Muscle layer of duodenum (tissue), 2 donors: ENCODE data around the gene MEGF8.
A peak's percentile ranks its signal among the peaks of the same experiment; 100 is the strongest.

Experiments used
- H3K27ac ChIP-seq: one replicate; pipeline ENCODE4 v1.7.0; 2013; ENCODE audit warnings: mild to moderate bottlenecking, low read length
- H3K27me3 ChIP-seq: one replicate; pipeline ENCODE4 v1.7.0; 2013; ENCODE audit warnings: low read depth, mild to moderate bottlenecking, control low read depth, low read length
- H3K36me3 ChIP-seq, 2 donors: one replicate each; pipeline ENCODE4 v1.7.0; 2013; ENCODE audit warnings: low read length in 2 of 2, control low read depth in 1 of 2, mild to moderate bottlenecking in 1 of 2; ENCODE audit not compliant: insufficient read depth in 2 of 2, control insufficient read depth in 1 of 2
- H3K4me1 ChIP-seq, 2 donors: one replicate each; pipeline ENCODE4 v1.7.0; 2013; ENCODE audit warnings: low read length in 2 of 2, mild to moderate bottlenecking in 2 of 2, control low read depth in 1 of 2, moderate library complexity in 1 of 2; ENCODE audit not compliant: insufficient read depth in 2 of 2, control insufficient read depth in 1 of 2
- H3K4me3 ChIP-seq, 2 donors: one replicate each; pipeline ENCODE4 v1.7.0; 2013; ENCODE audit warnings: low read length in 2 of 2, low read depth in 1 of 2, mild to moderate bottlenecking in 1 of 2
- H3K9me3 ChIP-seq, 2 donors: one replicate each; pipeline ENCODE4 v1.7.0; 2013; ENCODE audit warnings: low read length in 2 of 2, control low read depth in 1 of 2, mild to moderate bottlenecking in 1 of 2; ENCODE audit not compliant: control insufficient read depth in 1 of 2
- donor health status: healthy.

MEGF8 gene

GRCh38 chr19:42375415-42376176, 50.2 kb downstream of the MEGF8 start:
- no peaks in the 10 kb centered on the region for H3K4me1 ChIP-seq
- no peaks in the 10 kb centered on the region for H3K27me3 ChIP-seq
- H3K4me3 ChIP-seq = no peak overlapping the region
- no peaks in the 10 kb centered on the region for H3K9me3 ChIP-seq
- H3K36me3 ChIP-seq = peaks cover 9 to 34% of the 10 kb centered on the region in 2 donors
- no peak overlapping the region for H3K27ac ChIP-seq

- peaks cover 8 to 29% of the 10 kb centered on the region in 2 donors for H3K36me3 ChIP-seq
- no peak overlapping the region for H3K4me3 ChIP-seq
- no peaks in the 10 kb centered on the region for H3K4me1 ChIP-seq
- no peaks in the 10 kb centered on the region for H3K9me3 ChIP-seq
- no peak overlapping the region for H3K27ac ChIP-seq
- H3K27me3 ChIP-seq = no peaks in the 10 kb centered on the region
Observed at GRCh38 chr19:42376177-42376555, 50.7 kb downstream of the MEGF8 start.

DNA sequence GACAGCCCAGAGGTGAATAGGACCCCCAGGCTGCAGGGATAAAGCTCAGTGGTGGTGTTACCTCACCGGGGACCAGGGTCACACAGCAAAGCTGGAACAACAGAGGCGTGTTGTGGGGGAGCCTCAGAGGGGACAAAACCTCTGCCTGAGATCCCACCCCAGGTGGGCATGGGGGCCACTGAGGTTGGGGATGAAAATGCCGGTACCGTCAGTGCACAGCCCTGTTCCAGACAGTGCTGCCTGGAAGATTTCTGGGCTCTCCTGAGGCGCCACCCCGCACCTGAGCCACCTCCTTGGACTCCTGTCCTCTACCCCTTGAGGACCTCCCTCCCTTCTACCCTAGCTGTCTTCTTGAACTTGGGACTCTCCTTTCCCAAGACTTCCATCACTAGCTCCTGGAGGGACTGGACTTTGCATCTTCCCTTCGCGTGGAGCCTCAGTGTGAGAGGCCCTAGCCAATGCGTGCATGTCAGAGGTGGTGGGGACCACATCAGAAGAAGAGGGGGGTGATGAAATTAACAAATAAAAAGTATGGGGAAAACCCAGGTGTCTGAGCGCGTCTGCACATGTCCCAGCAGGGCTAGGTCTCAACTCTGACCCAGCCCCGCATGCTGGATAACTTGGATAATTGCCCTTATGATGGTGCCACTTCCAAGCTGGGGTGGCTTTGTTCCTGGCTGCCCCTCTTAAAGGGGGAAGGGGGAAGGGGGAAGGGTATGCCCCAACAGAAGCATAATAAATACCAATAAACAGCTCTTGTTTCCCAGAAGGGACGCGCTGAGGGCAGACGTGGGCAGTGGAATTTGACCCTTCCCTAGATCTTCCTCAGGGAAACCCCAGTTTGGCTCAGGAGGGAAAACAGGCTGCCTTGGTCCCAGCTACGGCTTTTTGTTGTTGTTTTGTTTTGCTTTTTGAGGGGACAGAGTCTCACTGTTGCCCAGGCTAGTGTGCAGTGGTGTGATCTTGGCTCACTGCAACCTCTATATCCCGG, 53.1 kb downstream of the MEGF8 start:
- H3K4me1 ChIP-seq = no peaks in the 10 kb centered on the region
- H3K27ac ChIP-seq = no peak overlapping the region
- no peaks in the 10 kb centered on the region for H3K9me3 ChIP-seq
- H3K4me3 ChIP-seq = no peak overlapping the region
- peaks cover 5% of the 10 kb centered on the region for H3K27me3 ChIP-seq
- H3K36me3 ChIP-seq = peaks cover 4 to 26% of the 10 kb centered on the region in 2 donors

DNA sequence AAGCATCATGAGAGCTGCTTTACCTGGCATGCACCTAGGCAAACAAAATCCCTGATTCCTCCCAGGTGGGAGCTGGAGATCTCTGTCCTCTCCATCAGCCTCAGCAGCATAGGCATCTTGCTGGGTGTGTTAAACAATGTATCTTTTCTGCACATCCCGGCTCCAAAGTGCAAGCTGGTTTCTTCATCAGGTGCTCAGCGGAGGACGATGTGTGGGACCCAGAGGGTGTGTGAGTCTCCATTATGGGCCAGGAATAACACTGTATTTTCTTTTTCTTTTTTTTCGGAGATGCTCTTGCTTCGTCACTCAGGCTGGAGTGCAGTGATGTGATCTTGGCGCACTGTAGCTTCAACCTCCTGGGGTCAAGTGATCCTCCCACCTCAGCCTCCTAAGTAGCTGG, 54.7 kb downstream of the MEGF8 start:
- Histone ChIP-seq H3K4me3 (no peak overlapping the region), H3K36me3 (peaks cover 0 to 18% of the 10 kb centered on the region in 2 donors)

GRCh38 chr19:42386974-42387707, 61.7 kb downstream of the MEGF8 start:
- Histone ChIP-seq H3K36me3 (no peaks in the 10 kb centered on the region), H3K9me3 (no peaks in the 10 kb centered on the region), H3K4me1 (peaks cover 0 to 8% of the 10 kb centered on the region in 2 donors), H3K27me3 (peaks cover 6% of the 10 kb centered on the region), H3K4me3 (peak overlapping the region; percentile 37 to 58), H3K27ac (no peak overlapping the region)

More for the DNA sequence above, 54.7 kb downstream of the MEGF8 start:
- no peaks in the 10 kb centered on the region for H3K4me1 ChIP-seq
- H3K9me3 ChIP-seq = no peaks in the 10 kb centered on the region
- peaks cover 5% of the 10 kb centered on the region for H3K27me3 ChIP-seq
- no peak overlapping the region for H3K27ac ChIP-seq

DNA sequence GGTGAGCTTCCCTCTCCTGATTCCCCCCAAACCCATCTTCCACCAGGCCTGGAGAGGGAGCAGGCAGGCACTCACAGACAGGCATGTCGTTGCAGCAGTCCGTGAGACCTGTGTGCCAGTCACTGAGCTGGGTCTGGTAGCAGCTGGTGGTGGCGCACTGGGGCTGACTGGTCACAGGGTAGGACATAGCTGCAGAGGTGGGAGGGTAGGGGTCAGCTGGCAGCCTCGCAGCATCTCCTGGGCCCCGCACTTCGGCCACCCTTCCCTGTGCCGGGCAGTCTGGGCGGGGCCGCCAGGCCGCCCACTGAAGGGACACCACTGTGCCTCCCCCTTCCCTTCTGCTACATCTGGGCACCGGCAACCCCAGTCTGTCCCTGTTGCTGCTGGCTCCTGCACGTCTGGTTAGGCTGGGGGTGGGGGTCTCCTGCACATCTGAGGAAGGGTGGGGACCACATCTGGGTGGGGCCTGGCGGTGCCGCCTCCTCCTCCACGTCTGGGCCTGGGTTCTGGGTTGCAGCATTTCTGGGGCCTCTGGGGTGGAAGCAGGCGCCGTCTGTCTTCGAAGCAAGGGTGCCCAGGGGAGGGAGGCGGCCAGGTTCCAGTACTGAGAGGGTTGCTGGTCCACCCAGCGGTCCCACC, 63.5 kb downstream of the MEGF8 start:
- H3K27ac ChIP-seq = no peak overlapping the region
- H3K4me1 ChIP-seq = peaks cover 0 to 8% of the 10 kb centered on the region in 2 donors
- peaks cover 5% of the 10 kb centered on the region for H3K27me3 ChIP-seq
- no peaks in the 10 kb centered on the region for H3K9me3 ChIP-seq
- H3K36me3 ChIP-seq = no peaks in the 10 kb centered on the region
- no peak overlapping the region for H3K4me3 ChIP-seq

GRCh38 chr19:42389899-42390298, 64.5 kb downstream of the MEGF8 start, which contains the start of gene CNFN:
Gene CNFN (minus strand): TSS chr19:42390297. CDS start chr19:42389037, 1,260 bp downstream.
- H3K27me3 ChIP-seq = peaks cover 5% of the 10 kb centered on the region

GRCh38 chr19:42392165-42392564, 66.7 kb downstream of the MEGF8 start:
- Histone ChIP-seq H3K36me3 (no peaks in the 10 kb centered on the region), H3K9me3 (no peaks in the 10 kb centered on the region), H3K4me3 (no peak overlapping the region), H3K27ac (no peak overlapping the region), H3K27me3 (peaks cover 5% of the 10 kb centered on the region), H3K4me1 (peaks cover 0 to 12% of the 10 kb centered on the region in 2 donors)

More at GRCh38 chr19:42389899-42390298, 64.5 kb downstream of the MEGF8 start, which contains the start of gene CNFN:
- H3K36me3 ChIP-seq = no peaks in the 10 kb centered on the region
- no peaks in the 10 kb centered on the region for H3K9me3 ChIP-seq
- H3K4me1 ChIP-seq = peaks cover 0 to 8% of the 10 kb centered on the region in 2 donors
- H3K4me3 ChIP-seq = no peak within 1 kb of the TSS
- H3K27ac ChIP-seq = no peak within 1 kb of the TSS

- H3K27me3 ChIP-seq = peaks cover 4% of the 10 kb centered on the region
- no peak overlapping the region for H3K27ac ChIP-seq
- H3K4me1 ChIP-seq = peaks cover 8 to 18% of the 10 kb centered on the region in 2 donors
- H3K4me3 ChIP-seq = no peak overlapping the region
- H3K36me3 ChIP-seq = no peaks in the 10 kb centered on the region
- no peaks in the 10 kb centered on the region for H3K9me3 ChIP-seq
Observed at GRCh38 chr19:42394751-42395150, 69.3 kb downstream of the MEGF8 start.

GRCh38 chr19:42396381-42397262, 71.2 kb downstream of the MEGF8 start:
- H3K36me3 ChIP-seq = no peaks in the 10 kb centered on the region
- H3K9me3 ChIP-seq = no peaks in the 10 kb centered on the region
- peak overlapping the region; percentile 92 for H3K27ac ChIP-seq
- peak overlapping the region; percentile 77 to 95 for H3K4me3 ChIP-seq
- no peaks in the 10 kb centered on the region for H3K27me3 ChIP-seq
- peaks cover 8 to 26% of the 10 kb centered on the region in 2 donors for H3K4me1 ChIP-seq
